IPS-18a (cell line): ENCODE data around the gene RASGRF1.

ENCODE experiments used
- H3K27ac ChIP-seq: one replicate; pipeline ENCODE4 v1.5.1; 2013; ENCODE audit warnings: low read length
- H3K27me3 ChIP-seq: one replicate; pipeline ENCODE4 v1.6.1; 2013; ENCODE audit warnings: mild to moderate bottlenecking, low read length; ENCODE audit not compliant: control insufficient read depth, insufficient read depth
- H3K36me3 ChIP-seq: one replicate; pipeline ENCODE4 v1.6.1; 2013; ENCODE audit warnings: low read depth, low read length; ENCODE audit not compliant: control insufficient read depth
- H3K4me1 ChIP-seq: one replicate; pipeline ENCODE4 v1.6.1; 2013; ENCODE audit warnings: low read depth, low read length; ENCODE audit not compliant: control insufficient read depth
- H3K4me3 ChIP-seq: one replicate; pipeline ENCODE4 v1.5.1; 2013; ENCODE audit warnings: low read length
- H3K9ac ChIP-seq: one replicate; pipeline ENCODE4 v1.6.1; 2013; ENCODE audit warnings: mild to moderate bottlenecking, low read length, moderate library complexity
- H3K9me3 ChIP-seq: one replicate; pipeline ENCODE4 v1.6.1; 2013; ENCODE audit warnings: low read depth, low read length; ENCODE audit not compliant: control insufficient read depth

The RASGRF1 gene

DNA sequence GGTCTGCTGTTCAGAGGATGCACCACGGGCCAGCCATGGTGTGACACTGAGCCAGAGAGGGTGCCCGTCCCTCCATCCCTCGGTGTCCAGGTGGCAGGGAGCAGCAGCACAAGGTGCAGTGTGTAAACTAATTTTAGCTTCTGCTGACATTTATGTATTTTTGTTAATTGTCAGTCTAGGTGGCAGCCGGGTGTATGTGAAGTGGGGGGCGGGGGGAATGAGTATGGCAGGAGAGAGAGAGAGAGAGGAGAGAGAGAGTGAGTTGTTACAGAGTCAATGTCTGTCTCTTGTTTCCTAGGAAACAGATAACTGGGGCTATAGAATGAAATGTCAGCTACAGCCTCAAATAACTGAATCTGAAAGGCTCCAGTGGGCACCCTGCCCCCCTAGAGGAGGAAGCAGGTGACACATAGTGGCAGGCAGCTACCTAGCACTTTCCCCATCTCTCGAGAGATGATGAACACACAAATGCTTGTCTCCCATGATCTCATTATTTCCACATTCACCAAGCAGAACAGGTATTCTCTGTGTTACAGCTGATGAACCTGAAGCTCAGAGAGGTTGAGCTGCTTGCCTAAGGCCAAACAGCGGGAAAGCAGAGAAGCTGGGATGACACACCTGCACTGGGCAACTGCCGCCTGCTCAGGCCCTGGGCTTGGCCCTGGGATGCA lies 24.7 kb downstream of the RASGRF1 start:
- H3K9me3 ChIP-seq, result no peaks in the 10 kb centered on the region
- H3K27me3 ChIP-seq, result peaks cover 34% of the 10 kb centered on the region
- no peak overlapping the region for H3K4me3 ChIP-seq
- H3K27ac ChIP-seq, result no peak overlapping the region
- peaks cover 3% of the 10 kb centered on the region for H3K4me1 ChIP-seq
- H3K9ac ChIP-seq, result no peak overlapping the region
- no peaks in the 10 kb centered on the region for H3K36me3 ChIP-seq

DNA sequence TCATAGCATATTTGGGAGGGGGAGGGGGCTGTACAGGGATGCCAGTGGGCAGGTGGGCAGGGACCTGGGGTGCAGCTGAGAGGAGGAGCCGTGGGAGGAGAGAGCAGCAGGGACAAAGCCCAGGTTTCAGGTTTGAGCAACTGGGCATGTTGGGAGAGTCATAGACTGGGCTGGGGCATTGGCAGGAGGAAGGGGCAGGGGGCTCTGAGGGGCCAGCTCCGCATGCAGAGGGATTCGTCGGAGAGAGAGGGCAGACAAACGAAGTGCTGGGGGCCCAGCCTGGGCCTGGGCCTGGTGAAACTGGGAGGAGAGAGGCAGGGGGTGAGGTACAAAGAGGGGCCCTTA lies 25.2 kb downstream of the RASGRF1 start:
- no peak overlapping the region for H3K4me3 ChIP-seq
- no peak overlapping the region for H3K9ac ChIP-seq
- H3K9me3 ChIP-seq, result no peaks in the 10 kb centered on the region

DNA sequence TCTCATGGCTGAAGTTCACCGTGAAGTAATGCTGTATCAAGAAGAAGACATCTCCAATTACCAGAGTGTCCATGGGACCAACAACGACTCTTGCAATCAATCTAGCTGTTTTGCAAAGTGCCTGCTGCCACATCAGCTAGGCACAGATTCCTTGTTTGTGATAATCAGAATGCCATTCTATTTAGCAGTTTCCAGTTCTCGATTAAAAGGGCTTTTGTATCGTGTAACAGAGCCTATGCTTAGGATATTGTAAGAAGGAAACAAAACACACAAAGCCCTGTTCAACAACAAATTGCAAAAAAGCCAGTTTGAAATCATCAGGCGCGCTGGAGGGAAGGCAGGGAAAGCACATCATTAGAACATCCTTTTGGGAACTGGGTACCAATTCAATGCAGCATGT lies 26.1 kb downstream of the RASGRF1 start:
- Histone ChIP-seq H3K4me1 (peaks cover 15% of the 10 kb centered on the region), H3K9ac (no peak overlapping the region), H3K36me3 (no peaks in the 10 kb centered on the region), H3K27me3 (peaks cover 48% of the 10 kb centered on the region), H3K4me3 (no peak overlapping the region), H3K27ac (no peak overlapping the region), H3K9me3 (no peaks in the 10 kb centered on the region)

More for the DNA sequence above, 25.2 kb downstream of the RASGRF1 start:
- Histone ChIP-seq H3K27me3 (peaks cover 39% of the 10 kb centered on the region), H3K4me1 (peaks cover 8% of the 10 kb centered on the region), H3K27ac (no peak overlapping the region), H3K36me3 (no peaks in the 10 kb centered on the region)

DNA sequence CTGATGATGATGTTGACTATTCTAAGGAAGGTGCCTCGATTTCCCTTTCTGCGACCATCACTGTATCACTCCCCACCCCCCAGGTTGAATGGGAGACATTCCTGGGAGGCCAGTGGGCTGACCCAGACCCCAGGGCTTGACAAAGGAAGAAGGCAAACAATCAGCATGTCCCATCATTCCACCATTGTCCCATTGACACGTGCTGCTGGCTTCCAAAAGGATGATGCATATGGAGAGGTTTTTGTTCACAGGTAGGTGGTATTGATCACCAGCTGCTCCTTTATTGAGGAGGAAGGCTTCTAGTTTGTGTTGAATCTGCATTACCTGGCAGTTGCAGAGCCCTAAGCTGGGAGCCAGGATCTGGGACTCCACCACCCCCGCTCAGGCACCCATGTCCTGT lies 30.4 kb downstream of the RASGRF1 start:
- Histone ChIP-seq H3K36me3 (no peaks in the 10 kb centered on the region), H3K27me3 (peaks cover 83% of the 10 kb centered on the region), H3K4me1 (peaks cover 17% of the 10 kb centered on the region), H3K4me3 (no peak overlapping the region), H3K9me3 (no peaks in the 10 kb centered on the region), H3K9ac (no peak overlapping the region), H3K27ac (no peak overlapping the region)

DNA sequence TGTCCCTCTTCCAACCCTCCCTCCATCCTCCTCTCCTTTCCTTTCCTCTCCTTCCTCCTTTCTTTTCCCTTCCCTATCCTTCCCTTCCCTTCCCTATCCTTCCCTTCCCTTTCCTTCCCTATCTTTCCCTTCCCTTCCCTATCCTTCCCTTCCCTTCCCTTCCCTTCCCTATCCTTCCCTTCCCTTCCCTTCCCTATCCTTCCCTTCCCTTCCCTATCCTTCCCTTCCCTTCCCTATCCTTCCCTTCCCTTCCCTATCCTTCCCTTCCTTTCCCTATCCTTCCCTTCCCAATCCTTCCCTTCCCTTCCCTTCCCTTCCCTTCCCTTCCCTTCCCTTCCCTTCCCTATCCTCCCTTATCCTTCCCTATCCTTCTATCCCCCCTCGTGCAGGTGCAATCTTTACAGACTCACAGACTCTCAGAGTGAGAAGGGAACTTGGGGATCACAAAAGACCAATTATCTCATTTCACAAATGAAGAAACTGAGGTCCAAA lies 31.5 kb downstream of the RASGRF1 start:
- Histone ChIP-seq H3K36me3 (no peaks in the 10 kb centered on the region), H3K27me3 (peaks cover 79% of the 10 kb centered on the region), H3K4me1 (peaks cover 17% of the 10 kb centered on the region), H3K9me3 (no peaks in the 10 kb centered on the region), H3K27ac (no peak overlapping the region), H3K9ac (no peak overlapping the region), H3K4me3 (no peak overlapping the region)

DNA sequence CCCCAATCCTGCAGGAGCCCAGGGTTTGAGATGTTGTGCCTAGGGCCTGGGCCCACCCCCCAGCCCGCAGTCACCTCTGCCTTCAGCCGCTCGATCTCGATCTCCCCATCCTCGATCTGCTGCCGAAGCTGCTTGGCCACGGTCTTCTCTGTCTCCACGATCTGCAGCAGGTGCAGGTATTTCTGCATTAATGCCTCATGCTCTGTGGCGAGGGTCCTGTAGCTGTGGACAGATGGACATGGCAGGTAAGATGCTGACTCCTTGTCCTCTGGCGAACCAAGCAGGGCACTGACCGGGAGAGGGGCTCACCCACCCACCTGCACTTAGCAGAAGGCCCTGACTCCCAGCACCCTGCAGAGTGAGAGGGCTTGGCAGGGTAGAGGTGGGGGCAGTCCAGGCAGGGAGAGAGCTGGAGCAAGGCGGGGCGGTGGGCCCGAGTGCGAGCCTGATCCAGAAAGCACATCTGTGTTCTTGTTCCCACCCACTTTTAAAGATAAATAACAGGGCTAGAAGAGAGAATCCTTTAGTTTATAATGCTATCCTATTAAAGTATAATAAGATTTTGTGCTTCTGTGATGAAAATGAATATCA lies 32.2 kb downstream of the RASGRF1 start:
- no peak overlapping the region for H3K27ac ChIP-seq
- no peak overlapping the region for H3K9ac ChIP-seq
- H3K27me3 ChIP-seq, result peaks cover 74% of the 10 kb centered on the region
- H3K36me3 ChIP-seq, result no peaks in the 10 kb centered on the region
- H3K4me3 ChIP-seq, result no peak overlapping the region
- H3K9me3 ChIP-seq, result no peaks in the 10 kb centered on the region
- peaks cover 17% of the 10 kb centered on the region for H3K4me1 ChIP-seq

DNA sequence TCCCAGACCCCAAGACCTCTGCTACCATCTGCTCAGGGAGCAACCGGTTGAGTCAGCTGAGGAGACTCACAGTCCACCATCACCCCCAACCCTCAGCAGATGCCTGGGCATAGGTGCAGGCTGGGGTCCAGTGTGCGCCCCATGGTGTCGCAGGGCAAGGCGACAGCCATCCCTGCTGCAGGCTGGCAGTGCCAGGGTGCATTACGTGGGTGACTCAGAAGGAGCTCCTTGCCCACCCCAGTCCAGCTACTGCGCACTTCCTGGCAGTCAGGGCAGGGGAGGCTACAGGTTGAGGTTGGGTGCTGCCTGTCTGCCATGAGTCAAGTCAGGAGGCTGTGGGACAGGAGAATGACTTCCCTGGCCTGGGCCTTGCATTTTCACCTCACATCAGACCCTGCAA lies 33.5 kb downstream of the RASGRF1 start:
- H3K4me1 ChIP-seq, result peaks cover 17% of the 10 kb centered on the region
- no peaks in the 10 kb centered on the region for H3K36me3 ChIP-seq
- peaks cover 61% of the 10 kb centered on the region for H3K27me3 ChIP-seq
- no peak overlapping the region for H3K9ac ChIP-seq
- H3K4me3 ChIP-seq, result no peak overlapping the region
- no peak overlapping the region for H3K27ac ChIP-seq
- H3K9me3 ChIP-seq, result no peaks in the 10 kb centered on the region

DNA sequence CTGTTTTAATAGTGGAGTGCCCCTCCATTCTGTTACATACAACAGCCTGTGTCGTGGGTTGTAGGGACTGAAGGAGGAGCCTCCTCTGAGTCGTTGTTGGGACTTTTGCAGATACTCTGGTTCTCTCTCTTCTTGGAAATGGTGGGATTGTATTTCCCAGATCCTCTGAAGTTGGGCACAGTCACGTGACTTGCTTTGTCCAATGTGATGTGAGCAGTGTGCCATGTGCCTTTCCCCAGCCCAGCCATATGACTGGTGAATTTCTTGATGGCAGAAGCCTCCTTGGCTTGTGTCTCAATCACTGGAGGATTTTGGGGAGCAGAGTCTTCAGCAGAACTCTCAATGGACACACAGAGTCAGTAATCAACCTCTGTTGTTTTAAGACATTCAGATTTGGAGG lies 36.2 kb downstream of the RASGRF1 start:
- H3K9me3 ChIP-seq, result no peaks in the 10 kb centered on the region
- no peak overlapping the region for H3K9ac ChIP-seq
- no peaks in the 10 kb centered on the region for H3K36me3 ChIP-seq
- no peak overlapping the region for H3K4me3 ChIP-seq
- peaks cover 34% of the 10 kb centered on the region for H3K27me3 ChIP-seq
- H3K4me1 ChIP-seq, result peaks cover under 1% of the 10 kb centered on the region
- H3K27ac ChIP-seq, result no peak overlapping the region

DNA sequence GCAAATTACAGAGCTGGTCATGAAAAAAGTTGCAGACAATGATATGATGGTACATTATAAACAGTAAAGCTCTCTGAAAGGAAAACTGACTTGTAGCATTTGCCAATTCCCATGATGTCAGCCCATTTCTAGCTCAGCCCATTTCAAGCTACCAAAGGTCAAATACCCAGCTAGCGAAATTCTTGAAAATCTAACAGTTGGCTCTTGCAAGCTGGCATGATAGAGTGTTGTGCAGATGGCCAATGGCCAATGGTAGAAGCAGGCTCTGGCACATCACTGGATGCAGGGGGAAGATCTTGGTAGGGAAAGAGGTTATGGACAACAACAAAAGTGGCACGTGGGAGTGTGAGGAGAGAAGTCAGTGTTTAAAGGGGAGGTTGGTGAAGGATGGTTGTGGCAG lies 36.7 kb downstream of the RASGRF1 start:
- H3K27ac ChIP-seq, result no peak overlapping the region

DNA sequence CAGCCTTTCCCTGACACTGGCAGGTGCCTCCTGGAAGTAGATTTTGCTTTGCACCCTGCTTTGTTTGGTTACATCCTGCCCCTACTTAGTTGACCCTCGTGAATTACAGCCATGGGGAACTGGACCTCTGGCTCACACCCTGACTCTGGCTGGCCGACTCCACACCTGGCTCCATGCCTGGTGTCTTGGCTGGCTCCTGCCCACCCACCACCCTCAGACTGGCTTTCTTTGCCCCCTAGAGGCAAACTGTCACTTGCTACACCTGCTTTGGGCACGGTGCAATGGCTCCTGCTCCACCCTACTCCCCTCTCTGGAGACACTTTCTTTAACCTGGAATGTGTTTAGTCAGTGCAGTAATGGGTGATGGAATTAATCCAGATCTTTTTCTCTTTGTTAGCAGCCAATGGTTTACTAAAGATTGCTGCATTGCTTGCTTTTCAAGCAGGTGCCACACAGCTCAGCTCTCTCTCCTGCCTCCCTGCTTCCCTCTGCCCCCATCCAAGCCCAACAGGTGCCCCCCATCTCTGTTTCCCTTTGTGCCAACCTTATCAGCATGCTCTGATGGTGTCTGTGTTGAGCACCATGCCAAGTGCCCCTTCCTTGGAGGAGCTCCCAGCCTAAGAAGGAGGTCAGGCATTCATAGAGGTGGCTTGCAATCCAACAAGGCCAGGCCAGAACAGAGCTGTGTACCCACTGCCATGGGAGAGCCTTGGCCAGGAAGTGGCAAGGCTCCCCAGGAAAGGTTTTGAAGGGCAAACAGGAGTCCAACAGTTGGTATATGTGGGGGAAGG lies 38.4 kb downstream of the RASGRF1 start:
- peaks cover 12% of the 10 kb centered on the region for H3K27me3 ChIP-seq
- H3K4me3 ChIP-seq, result no peak overlapping the region
- no peak overlapping the region for H3K9ac ChIP-seq
- H3K9me3 ChIP-seq, result no peaks in the 10 kb centered on the region
- no peak overlapping the region for H3K27ac ChIP-seq
- H3K36me3 ChIP-seq, result no peaks in the 10 kb centered on the region
- no peaks in the 10 kb centered on the region for H3K4me1 ChIP-seq

More for the DNA sequence above, 36.7 kb downstream of the RASGRF1 start:
- H3K4me1 ChIP-seq, result no peaks in the 10 kb centered on the region
- H3K27me3 ChIP-seq, result peaks cover 29% of the 10 kb centered on the region
- no peak overlapping the region for H3K4me3 ChIP-seq
- no peak overlapping the region for H3K9ac ChIP-seq
- no peaks in the 10 kb centered on the region for H3K36me3 ChIP-seq
- H3K9me3 ChIP-seq, result no peaks in the 10 kb centered on the region

DNA sequence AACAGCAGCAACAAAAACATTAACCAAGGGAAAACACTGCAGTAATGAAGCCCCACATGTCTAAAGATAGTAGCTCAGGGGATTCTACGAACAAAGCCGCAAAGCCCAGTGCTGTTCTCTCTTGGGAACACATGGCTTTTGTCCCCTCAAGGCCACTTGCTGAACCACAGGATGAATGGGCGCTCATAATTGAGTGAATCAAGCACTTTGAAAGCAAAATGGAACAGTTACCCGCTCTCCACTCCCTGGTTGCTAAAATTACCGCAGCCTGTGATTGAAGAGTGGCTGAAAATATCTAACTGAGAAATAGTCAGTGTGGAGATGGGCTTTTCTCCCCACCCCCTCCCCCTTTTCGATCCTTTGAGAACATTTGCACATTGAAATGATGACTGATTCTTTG lies 39.6 kb downstream of the RASGRF1 start:
- Histone ChIP-seq H3K4me1 (no peaks in the 10 kb centered on the region), H3K4me3 (no peak overlapping the region), H3K27me3 (peaks cover under 1% of the 10 kb centered on the region), H3K9me3 (no peaks in the 10 kb centered on the region), H3K27ac (no peak overlapping the region), H3K9ac (no peak overlapping the region), H3K36me3 (no peaks in the 10 kb centered on the region)
